ENCODE measurements around the gene HMOX2.

HMOX2 gene, protein sequence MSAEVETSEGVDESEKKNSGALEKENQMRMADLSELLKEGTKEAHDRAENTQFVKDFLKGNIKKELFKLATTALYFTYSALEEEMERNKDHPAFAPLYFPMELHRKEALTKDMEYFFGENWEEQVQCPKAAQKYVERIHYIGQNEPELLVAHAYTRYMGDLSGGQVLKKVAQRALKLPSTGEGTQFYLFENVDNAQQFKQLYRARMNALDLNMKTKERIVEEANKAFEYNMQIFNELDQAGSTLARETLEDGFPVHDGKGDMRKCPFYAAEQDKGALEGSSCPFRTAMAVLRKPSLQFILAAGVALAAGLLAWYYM

DNA sequence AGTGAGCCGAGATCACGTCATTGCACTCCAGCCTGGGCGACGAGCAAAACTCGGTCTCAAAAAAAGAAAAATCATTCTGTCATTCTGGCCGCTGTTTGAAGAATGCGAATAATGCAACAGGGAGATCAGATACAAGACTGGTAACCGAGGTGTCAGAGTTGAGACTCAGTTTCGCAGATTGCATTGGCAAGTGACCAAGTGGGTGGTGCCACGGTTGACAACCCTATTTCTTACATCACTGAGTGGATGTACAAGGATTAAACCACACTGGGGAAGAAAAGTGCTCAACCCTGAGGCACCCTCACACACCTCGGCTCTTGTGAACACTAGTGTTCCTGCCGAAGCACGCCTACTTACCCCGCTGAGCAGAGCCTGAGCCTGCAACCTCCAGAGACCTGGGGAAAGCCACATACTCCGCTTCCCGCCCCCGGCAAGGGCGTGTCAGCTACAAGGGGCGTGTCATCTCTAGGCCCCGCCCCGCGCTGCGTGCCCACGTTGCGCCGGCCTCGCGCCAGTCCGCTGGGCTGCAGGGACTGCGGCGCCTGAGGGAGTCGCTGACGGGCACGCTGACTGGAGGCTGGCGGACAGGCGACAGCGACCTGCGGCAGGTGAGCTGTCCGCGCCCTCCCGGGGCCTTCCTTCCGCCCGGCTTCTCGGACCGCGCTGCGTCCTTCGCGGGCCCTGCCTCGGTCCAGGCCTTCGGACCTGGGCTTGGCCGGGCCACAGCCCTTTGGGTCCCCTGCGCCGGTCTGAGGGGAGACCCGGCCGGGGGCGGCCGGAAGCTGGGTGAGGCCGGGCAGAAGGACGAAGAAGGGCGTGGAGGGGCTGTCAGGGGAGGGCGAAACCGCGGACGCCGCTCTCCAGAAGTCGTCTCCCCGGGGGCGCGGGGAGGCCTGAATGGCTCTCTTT, at the start of gene HMOX2:
Gene HMOX2, plus strand, starts transcription at position 519 of the 909 bp plus-strand sequence. CDS start 29,127 bp downstream, outside the sequence.
- DNase-seq, result peak; percentile 71

DNA sequence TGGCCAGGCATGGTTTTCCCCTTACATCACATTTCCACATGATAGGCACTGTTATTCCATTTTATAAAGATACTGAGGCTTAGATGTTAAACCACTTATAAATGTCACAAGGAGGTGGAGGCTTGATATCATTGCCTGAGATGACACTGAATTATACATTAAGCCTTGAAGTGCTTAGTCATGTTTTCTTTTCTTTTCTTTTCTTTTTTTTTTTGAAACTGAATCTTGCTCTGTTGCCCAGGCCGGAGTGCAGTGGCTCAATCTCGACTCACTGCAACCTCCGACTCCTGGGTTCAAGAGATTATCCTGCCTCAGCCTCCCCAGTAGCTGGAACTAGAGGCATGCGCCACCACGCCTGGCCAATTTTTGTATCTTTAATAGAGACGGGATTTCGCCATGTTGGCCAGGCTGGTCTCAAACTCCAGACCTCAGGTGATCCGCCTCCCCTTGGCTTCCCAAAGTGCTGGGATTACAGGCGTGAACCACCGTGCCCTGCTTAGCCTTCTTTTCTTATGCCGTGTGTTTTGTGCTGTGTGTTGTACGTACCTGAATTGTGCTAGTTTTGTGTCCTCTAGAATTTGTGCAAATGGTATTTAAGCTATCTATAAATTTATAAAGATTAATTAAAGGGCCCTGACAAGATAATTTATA, 49.4 kb upstream of the HMOX2 start:
- no peak for DNase-seq

DNA sequence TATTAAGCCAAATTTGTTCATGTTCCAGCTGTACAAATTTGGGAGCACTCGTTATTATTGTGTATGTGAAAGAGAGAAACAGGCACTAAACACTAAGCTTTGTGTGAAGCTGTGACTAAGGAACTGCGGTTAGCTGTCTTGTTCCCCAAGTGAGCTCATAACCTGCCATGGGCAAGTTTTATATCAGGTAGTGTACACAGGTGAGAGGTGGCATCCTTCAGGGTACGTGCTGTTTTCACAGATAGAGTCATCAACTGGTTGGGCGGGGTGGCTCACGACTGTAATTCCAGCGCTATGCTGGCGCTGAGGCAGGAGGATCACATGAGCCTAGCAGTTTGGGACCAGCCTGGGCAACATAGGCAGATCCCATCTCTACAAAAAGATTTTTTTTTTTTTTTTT, 47.7 kb upstream of the HMOX2 start:
- no peak for DNase-seq

DNA sequence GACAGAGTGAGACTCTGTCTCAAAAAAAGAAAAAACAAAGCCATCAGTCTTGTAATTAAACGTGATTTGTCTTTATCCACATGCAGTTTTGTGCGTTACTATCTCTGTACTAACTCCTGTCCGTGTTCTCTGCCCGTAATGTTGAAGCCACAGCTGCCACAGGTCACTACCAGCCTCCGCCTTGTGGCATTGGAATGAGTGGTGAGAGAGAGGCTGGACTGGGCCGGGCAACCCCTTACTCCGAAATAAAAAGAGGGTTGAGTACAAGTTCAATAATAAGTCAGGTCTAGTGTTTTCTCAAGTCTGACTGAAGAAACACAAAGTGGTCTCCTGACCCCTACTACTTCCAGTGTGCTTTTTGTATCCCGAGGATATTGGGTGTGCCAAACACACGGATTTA, 45.2 kb upstream of the HMOX2 start:
- no peak for DNase-seq

DNA sequence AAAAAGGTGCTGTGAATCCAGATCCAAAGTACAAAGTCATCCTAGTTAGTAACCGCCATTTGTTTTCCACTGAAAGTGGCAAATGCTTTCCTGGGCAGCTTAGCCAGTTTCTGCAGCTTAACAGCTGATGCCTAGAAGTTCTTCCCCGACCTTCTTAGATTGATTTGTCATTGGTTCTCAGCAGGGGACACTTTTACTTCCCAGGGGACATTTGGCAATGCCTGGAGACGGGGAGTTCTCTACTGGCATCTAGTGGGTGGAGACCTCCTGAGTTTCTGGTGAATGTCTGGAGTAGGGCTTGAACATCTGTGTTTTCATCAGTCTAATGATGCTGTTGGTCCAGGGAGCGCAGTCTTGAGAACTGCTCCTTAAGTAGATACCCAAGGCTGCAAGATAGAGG, 43.0 kb upstream of the HMOX2 start:
- no peak for DNase-seq

DNA sequence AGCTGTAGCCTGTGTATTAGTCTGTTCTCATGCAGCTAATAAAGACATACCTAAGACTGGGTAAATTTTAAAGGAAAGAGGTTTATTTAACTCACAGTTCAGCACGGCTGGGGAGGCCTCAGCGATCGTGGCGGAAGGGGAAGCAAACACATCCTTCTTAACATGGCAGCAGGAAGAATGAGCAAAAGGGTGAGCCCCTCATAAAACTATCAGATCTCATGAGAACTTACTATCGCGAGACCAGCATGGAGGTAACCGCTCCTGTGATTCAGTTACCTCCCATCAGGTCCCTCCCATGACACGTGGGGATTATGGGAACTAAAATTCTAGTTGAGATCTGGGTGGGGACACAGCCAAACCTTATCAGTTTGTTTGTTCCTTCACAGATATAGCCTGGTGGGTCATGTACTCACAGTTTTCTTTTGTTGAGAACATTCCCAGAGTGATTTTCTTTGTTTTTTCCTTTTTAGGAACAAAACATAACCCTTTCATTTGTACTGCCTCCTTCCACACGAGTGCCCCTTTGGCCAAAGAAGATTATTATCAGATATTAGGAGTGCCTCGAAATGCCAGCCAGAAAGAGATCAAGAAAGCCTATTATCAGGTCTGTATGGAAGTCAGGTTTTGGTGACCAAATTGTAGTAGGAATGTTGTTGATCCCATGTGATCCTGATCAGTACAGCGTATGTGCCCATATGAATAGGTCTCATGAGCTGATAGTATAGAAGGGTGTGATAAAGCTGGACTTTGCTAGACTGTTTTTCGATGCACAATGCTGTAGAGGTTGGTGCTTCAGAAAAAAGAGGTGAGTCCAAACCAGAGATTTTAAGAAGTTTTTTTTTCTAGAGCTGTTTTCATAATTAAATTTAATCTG, 42.0 kb upstream of the HMOX2 start:
- DNase-seq, result no peak

DNA sequence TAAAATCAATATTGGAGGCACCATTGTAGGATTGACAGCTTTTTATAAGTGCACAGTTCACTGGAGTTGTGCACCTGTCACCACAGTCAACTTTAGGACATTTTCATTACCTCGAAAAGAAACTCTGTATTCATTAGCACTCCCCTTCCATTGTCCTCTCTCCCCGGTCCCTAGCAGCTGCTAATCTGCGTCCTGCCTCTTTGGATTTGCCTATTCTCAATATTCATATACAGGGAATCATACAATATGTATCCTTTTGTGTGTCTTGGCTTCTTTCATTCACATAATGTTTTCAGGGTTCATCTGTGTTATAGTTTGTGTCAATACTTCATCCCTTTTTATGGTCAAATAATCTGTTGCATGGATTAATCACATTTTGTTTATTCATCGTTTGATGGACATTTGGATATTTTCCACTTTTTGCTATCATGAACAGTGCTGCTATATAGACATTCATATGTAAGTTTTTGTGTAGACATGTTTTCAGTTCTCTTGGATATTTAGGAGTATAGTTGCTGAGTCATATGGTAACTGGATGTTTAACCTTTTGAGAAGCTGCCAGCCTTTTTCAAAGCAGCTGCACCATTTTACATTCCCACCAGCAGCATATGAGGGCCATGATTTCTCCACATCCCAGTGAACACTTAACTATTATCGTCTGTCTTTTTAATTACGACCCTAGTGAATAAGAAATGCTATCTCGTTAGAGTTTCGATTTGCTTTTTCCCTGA, 40.7 kb upstream of the HMOX2 start:
- no peak for DNase-seq

DNA sequence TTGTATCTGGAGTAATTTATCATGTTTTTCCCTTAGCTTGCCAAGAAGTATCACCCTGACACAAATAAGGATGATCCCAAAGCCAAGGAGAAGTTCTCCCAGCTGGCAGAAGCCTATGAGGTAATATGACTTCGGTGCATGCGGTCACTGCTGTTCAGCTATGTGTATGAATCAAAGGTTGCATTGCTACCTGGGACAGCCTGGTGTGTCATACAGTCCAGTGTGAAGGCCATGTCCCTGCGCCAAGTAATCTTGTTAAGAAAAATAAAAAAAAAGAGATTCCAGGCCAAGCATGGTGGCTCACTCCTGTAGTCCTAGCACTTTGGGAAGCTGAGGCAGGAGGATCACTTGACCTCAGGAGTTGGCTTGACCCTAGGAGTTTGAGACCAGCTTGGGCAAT, 38.8 kb upstream of the HMOX2 start:
- DNase-seq, result no peak

DNA sequence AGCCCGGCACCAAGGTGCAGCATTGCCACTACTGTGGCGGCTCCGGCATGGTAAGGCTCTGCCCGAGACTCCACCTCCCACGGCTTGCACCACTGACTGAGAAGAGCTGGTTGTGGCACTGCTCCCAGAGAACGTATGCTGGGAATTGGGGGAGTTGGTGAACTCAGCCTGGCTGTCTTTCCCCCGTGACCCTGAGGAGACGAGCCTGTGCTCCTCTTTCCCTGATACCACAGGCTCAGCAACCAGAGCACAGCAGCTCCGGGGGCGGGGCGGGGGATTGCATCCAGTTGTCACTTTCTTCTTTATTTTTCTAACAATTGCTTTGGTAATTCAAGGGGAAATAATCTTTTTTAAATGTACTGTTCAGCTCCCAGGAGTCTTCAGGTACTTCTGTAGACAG, 33.8 kb upstream of the HMOX2 start:
- no peak for DNase-seq

DNA sequence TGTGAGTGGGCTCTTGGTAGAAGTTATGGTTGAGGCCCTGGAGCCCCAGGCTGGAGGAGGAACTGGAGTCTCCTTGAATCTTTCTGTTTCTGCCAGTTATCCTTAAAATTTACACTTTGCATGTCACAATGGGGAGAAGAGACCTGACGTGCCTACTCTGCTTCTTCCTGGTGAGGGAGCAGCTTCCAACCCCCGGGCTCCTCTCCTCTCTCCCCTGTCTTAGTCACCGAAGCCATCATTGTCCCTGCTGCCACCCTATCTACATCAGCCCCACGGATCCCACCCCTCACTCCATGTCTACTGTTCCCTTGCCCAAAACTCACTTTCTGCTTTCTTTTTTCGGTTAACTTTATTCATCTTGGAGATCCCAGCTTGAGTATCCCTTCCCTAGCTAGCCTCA, 32.9 kb upstream of the HMOX2 start:
- DNase-seq, result no peak

DNA sequence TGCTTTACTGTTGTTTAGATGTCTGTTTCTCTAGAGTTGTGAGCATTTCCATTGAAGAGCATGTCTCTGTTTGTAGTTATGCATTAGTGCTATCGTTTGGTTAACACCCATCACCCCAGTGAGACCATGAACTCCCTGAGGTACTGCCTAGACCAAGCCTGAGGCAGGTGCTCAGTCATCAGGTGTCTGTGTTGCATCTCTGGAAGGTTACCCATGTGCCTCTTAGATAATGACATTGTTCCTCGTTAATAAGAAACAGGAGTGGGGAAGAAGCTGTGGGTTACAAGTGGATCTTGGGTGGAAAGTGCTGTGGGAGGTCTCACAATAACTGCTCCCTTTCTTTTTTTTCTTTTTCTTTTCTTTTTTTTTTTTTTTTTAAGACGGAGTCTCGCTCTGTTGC, 32.2 kb upstream of the HMOX2 start:
- no peak for DNase-seq

DNA sequence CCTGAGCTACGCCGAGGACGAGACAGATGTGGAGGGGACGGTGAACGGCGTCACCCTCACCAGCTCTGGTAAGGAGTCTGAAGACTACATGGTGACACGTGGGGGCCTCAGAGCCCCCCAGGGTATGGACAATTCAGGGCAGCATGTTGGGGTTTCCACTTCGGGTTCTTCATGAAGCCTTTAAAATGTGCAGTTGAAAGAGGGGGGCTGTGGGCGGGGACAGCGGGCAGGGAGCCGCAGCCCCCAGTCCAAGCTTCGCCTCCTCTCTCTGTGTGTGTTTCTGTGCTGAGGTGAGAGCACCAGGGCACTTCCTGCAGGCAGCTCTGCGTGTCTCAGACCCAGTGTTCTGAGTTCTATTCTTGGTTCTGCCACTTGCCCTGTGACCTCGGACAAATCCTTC, 25.8 kb upstream of the HMOX2 start:
- DNase-seq, result no peak

DNA sequence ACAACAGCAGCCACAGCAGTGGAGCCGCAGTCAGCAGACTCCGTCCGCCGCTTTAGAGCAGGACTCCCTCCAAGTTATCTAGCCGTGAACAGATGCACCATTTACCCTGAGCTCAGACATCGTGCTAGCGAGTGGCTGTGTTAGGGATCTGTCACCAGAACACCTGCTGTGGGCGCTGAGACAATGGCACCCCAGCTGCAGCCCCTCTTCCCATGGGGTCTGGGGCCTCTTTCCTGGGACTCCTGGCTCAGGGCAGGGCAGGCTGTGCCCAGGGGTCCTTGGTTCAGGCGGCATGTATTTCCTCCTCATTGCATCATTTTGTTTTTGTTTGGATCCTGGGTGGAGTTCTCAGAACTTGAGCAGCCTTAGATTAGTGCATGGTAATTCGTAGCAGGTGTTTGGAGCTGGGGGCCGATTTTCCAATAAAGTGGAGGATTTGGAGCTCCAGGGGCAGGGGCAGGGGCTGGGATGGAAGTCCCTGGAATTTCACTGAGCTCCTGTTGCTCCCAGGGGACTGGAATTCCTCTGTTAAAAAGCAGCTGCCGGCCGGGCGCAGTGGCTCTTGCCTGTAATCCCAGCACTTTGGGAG, 25.2 kb upstream of the HMOX2 start:
- DNase-seq, result no peak

DNA sequence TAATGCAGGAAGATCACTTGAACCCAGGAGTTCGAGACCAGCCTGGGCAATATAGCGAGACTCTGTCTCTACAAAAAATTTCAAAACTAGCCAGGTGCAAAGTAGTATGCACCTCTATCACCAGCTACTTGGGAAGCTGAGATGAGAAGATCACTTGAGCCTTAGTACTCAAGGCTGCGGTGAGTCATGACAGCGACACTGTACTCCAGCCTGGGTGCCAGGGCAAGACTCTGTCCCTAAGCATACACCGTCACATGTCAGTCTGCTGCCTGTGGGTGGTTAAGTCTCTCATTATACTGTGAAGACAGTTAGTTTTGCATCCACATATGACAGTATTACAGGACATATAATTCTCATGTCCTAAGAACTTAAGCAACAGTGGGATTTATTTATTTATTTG, 23.5 kb upstream of the HMOX2 start:
- DNase-seq, result peak; percentile 29

DNA sequence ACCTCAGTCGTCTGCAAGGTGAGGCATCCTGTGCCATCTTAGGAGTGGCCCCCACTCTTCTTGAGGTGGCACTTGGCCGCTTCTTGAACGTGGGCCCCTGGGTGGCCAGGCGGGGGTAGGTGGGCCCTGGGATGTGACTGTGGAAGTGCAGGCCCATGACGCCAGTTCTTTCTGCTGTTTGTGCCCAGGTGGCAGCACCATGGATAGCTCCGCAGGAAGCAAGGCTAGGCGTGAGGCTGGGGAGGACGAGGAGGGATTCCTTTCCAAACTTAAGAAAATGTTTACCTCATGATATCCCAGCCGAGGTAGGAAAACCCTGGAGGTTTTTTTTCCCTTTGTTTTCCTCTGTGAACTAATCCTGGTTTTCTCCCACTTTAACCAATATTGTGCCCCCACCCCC, 21.6 kb upstream of the HMOX2 start:
- DNase-seq, result no peak

DNA sequence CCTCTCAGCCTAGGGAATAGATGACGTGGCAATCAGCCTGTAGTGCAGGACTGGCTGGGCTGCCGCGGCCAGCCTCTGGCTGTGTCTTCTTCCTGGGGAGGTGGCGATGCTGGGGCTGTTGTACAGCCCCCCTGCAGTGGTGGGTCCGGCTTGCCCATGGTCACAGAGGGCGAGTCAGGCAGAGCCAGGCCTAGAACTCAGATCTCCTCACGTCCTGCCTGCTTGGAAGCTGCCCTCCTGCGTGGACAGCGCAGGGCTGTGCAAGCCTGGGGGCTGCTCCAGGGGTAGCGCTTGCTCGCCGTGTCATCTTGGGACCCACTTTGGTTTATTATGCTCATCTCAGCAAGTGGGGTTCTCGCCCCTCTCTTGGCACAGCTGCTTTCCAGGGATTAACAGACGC, 21.1 kb upstream of the HMOX2 start:
- DNase-seq, result no peak

DNA sequence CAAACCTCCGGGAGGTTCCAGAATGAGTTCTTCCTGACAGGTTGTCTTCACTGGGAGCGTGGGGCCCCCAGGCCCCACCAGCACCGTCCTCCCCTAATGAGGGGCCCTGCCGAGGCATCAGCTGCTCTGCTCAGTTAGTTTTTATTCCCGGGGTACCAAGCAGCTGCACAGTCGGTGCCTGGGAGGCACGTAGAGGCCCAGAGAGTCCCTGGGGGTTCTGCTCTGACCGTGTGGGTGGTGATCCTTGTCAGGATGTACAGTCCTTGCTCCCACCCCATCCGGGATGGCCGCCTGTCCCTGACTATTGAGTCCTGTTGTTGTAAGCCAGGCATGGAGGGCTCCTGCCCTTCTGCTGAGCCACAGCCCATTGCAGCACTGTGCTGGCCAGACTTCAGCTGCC, 20.2 kb upstream of the HMOX2 start:
- DNase-seq, result no peak

DNA sequence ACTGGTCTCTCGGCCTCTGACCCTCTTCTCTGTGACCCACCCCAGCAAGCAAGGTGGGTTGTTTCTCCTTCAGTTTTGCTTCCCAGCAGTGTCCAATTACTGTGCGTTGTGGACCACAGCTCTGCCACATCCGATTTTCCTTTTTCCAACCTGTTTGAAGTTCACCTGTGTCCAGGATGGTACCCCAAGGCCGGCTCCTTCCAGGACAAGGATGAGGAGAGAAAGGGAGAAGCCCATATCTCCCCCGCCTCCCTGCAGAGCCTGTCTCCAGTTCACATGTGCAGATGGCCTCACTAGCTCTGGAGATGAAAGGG, 15.3 kb upstream of the HMOX2 start:
- no peak for DNase-seq

DNA sequence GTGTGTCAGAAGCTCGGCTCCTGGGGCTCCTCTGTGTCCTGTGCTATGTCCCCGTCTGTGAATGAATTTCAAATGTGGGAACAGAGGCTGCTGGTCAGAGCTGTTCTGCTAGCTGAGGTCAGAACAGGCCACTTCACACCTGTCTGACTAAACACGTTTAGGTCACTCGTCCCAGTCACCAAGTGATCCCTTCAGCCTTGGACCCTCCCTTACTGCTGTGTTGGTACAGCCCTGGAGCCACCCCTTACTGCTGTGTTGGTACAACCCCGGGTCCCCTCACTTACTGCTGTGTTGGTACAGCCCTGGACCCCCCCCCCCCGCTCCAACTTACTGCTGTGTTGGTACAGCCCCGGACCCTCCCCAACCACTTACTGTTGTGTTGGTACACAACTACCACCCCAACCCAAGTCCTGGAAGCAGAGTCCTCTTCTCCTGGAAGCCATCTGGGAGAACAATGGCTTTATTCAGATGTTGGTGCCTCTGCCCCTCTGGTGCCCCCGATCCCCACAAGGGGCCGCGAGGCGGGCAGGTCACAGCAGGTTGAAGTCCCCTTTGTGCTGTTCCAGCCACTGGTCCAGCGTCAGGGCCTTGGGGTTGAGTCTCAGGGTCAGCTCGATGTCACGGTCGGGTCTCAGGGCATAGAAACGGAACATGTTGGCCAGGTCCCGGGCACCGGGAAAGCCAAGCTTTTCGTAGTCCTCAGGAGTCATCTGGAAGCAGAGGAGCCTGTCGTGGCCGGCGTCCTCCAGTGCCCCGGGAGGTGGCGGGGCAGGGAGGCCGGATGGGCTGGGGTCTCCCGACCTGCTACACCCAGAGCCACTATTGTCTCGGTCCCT, 14.7 kb upstream of the HMOX2 start:
- no peak for DNase-seq

DNA sequence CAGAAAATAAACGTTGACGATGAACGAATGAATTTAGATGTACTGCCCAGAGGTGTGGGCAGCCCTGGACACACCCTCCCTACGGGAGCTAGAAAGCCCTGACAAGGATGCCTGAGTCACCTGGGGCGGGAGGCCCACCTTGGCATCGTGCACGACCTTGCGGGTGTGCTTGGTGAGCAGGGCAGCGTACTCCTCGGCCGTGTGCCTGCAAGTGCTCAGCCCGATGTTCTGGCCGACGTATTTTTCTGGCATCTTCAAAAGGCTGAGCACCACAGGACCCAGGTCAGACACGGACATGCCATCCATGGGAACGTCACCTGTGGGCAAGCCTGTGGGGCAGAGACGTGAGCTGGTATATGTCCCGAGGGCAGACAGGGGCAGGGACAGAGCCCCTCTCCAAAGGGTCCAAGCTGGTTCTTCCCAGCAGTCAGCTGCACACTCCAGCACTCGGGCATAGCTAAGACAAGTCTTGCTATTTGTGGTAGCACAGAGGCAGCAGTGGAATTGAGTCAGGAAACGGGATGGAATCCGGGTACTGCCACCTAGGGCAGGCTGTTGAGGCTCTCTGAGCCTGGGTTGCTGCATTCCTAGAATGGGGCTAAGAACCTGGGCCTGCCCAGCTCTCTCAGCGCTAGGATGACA, 12.6 kb upstream of the HMOX2 start:
- DNase-seq, result no peak

All from DMS79 (cell line).